Prostate gland (tissue), 2 donors: ENCODE results near the gene LTO1. TPM values are rescaled to one million over a fixed set of nuclear protein-coding genes. Genes with fewer than 3 reads are reported as not detected.

ENCODE experiments used
- DNase-seq: peaks from one replicate; pipeline ENCODE4 v3.0.0-alpha.2; 2019; ENCODE audit warnings: low spot score
- H3K27ac ChIP-seq, 2 donors: fragments of 200-600 bp; sonication (generic); 2 replicates each; pipeline ENCODE4 v1.5.1; 2017 to 2019
- H3K27me3 ChIP-seq: fragments of 200-600 bp; sonication (generic); replicated peaks from 2 replicates; pipeline ENCODE4 v1.5.1; 2019; ENCODE audit not compliant: insufficient read depth
- H3K36me3 ChIP-seq, 2 donors: fragments of 200-600 bp; sonication (generic); 1 replicate in 1 of 2; 2 replicates in 1 of 2; pipeline versions ENCODE4 v1.5.1 to v1.8.1; 2017 to 2019
- H3K4me1 ChIP-seq: fragments of 200-600 bp; sonication (generic); replicated peaks from 2 replicates; pipeline ENCODE4 v1.5.1; 2019
- H3K4me3 ChIP-seq, 2 donors: fragments of 200-600 bp; sonication (generic); 2 replicates each; pipeline ENCODE4 v1.5.1; 2017 to 2019
- H3K9me3 ChIP-seq: fragments of 200-600 bp; sonication (generic); 2 replicates; pipeline ENCODE4 v1.5.1; 2017
- POLR2A ChIP-seq: fragments of 450-650 bp; IDR thresholded peaks from one replicate; pipeline ENCODE4 v1.6.1; 2016; ENCODE audit warnings: antibody characterized with exemption, mild to moderate bottlenecking
- POLR2AphosphoS5 ChIP-seq: sonication (generic); formaldehyde crosslinking; IDR thresholded peaks from one replicate; pipeline ENCODE4 v1.6.1; 2017; ENCODE audit warnings: antibody characterized with exemption
- WGBS: methylation state at CpG from one replicate; pipeline ENCODE4 v1.1.5; 2018; 5-methylcytosine and 5-hydroxymethylcytosine counted together
- intact Hi-C: fragments of 100-400 bp; cut with DNase I; formaldehyde crosslinking; loops from one replicate; pipeline ENCODE4 v1.14.2; 2022
- total RNA-seq, 2 donors: library from RNA; depleted of rRNA; stranded (reverse); fragments of >200 nt; gene quantifications; one replicate each; pipeline ENCODE4 v1.1.0, GENCODE V29; 2016
- TF ChIP-seq, protein P1 (sequence below), 4 experiments: fragments of 200-600 bp in 2 of 4; fragments of 450-650 bp in 2 of 4; sonication (generic) in 2 of 4; IDR thresholded peaks; 1 replicate in 3 of 4; 2 replicates in 1 of 4; pipeline ENCODE4 v1.5.1; 2016 to 2019; ENCODE audit warnings: antibody characterized with exemption in 4 of 4, mild to moderate bottlenecking in 2 of 4, moderate library complexity in 2 of 4

Gene LTO1
- total RNA-seq, 2 donors from 2014 or later, result 14.9 to 39.5 TPM

GRCh38 chr11:69711822-69712801 lies 37.0 kb upstream of the LTO1 start:
- no peaks in the 10 kb centered on the region for H3K36me3 ChIP-seq
- no peaks in the 10 kb centered on the region for H3K4me1 ChIP-seq
- no peak for DNase-seq
- TF ChIP-seq POLR2A, result no peak
- H3K4me3 ChIP-seq, result no peak overlapping the region
- H3K27ac ChIP-seq, result no peak overlapping the region
- no peaks in the 10 kb centered on the region for H3K27me3 ChIP-seq
- WGBS, result 83% methylated on average over 28 of the region's 28 CpGs
- H3K9me3 ChIP-seq, result no peaks in the 10 kb centered on the region
- intact Hi-C loops, result no loop called here

DNA sequence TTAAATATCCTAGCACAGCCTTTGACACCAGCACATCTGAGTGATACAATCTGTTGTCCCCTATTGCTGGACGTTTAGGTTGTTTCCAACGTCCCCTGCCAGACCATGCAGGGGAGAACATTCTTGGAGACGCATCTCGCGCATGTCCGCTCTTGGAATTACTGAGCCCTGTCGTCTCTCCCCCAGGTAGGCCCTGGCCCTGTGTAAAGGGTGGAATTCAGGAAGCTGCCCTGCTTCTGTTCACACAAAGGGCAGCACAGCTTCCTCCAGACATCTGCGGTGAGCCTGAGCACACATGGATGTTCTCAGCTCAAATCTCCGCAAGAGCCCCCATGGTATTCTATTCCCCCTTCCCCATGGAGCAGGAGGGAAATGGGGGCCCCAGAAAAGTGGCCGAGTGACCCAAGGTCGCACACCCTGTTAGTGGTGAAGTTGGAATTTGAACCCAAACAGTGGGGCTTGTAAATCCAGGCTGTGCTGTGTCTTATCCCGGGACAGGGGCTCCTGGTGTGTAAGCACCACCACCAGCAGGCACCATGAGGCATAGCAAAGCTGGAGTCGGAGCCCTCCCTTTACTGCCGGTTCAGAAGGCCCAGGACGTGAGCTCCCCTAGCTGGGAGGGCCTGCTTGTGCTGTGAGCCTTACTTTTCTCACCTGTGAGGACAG lies 33.7 kb upstream of the LTO1 start:
- no peaks in the 10 kb centered on the region for H3K9me3 ChIP-seq

GRCh38 chr11:69707176-69707575 lies 32.0 kb upstream of the LTO1 start:
- peak; percentile 42 for DNase-seq
- Histone ChIP-seq H3K27me3 (peaks cover 34% of the 10 kb centered on the region), H3K36me3 (no peaks in the 10 kb centered on the region), H3K4me3 (no peak overlapping the region), H3K4me1 (peaks cover 7% of the 10 kb centered on the region), H3K27ac (no peak overlapping the region), H3K9me3 (no peaks in the 10 kb centered on the region)
- intact Hi-C loops, result no loop called here
- WGBS, result 24% methylated on average over 7 of the region's 7 CpGs
- TF ChIP-seq POLR2AphosphoS5 (no peak), POLR2A (no peak)
- TF ChIP-seq, protein P1, sequence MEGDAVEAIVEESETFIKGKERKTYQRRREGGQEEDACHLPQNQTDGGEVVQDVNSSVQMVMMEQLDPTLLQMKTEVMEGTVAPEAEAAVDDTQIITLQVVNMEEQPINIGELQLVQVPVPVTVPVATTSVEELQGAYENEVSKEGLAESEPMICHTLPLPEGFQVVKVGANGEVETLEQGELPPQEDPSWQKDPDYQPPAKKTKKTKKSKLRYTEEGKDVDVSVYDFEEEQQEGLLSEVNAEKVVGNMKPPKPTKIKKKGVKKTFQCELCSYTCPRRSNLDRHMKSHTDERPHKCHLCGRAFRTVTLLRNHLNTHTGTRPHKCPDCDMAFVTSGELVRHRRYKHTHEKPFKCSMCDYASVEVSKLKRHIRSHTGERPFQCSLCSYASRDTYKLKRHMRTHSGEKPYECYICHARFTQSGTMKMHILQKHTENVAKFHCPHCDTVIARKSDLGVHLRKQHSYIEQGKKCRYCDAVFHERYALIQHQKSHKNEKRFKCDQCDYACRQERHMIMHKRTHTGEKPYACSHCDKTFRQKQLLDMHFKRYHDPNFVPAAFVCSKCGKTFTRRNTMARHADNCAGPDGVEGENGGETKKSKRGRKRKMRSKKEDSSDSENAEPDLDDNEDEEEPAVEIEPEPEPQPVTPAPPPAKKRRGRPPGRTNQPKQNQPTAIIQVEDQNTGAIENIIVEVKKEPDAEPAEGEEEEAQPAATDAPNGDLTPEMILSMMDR (IDR thresholded peaks at IDR 0.05), result no peak

More for the DNA sequence above, 33.7 kb upstream of the LTO1 start:
- intact Hi-C loops, result no loop called here
- no peak overlapping the region for H3K27ac ChIP-seq
- H3K36me3 ChIP-seq, result no peaks in the 10 kb centered on the region
- DNase-seq, result no peak
- 77% methylated on average over 15 of the region's 15 CpGs for WGBS
- H3K4me3 ChIP-seq, result no peak overlapping the region
- H3K4me1 ChIP-seq, result peaks cover 6% of the 10 kb centered on the region
- peaks cover 18% of the 10 kb centered on the region for H3K27me3 ChIP-seq
- TF ChIP-seq POLR2A, result no peak
- TF ChIP-seq, protein P1 (IDR thresholded peaks at IDR 0.05), result no peak
- no peak for TF ChIP-seq POLR2AphosphoS5

GRCh38 chr11:69705901-69706787 lies 31.0 kb upstream of the LTO1 start:
- H3K9me3 ChIP-seq, result no peaks in the 10 kb centered on the region
- peaks cover 7% of the 10 kb centered on the region for H3K4me1 ChIP-seq
- H3K4me3 ChIP-seq, result no peak overlapping the region
- TF ChIP-seq POLR2A (no peak), POLR2AphosphoS5 (no peak)
- TF ChIP-seq, protein P1 (IDR thresholded peaks at IDR 0.05), result no peak
- intact Hi-C loops, result no loop called here
- no peak for DNase-seq
- H3K27ac ChIP-seq, result no peak overlapping the region
- WGBS, result 70% methylated on average over 20 of the region's 20 CpGs
- H3K36me3 ChIP-seq, result no peaks in the 10 kb centered on the region
- peaks cover 38% of the 10 kb centered on the region for H3K27me3 ChIP-seq
